ENCODE results near the gene CCNE1. TPM values are rescaled to one million over a fixed set of nuclear protein-coding genes. Genes with fewer than 3 reads are reported as not detected.

The CCNE1 gene
- total and polyA plus RNA-seq, 9 of the 15 experiments (the other 6 are each of a cell fraction or from before 2014, with no cell fraction given) = 6.2 to 41.0 (median 31.6) TPM

DNA sequence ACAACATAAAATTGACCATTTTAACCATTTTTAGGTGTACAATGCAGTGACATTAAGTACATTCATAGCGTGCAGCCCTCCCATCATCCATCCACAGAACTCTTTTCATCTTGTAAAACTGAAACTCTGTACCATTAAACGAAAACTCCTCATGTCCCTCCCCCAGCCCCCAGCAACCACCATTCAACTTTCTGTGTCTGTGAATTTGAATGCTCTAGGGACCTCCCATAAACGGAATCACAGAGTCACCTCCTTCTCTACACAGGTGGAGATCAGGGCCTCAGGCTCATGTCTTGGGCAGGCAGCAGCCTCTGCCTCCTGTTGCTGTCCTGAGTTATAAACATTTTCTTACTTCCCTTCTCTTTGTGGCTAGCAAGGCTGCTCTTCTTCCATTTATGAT is 7.3 kb upstream of the CCNE1 start:
- H3K79me2 ChIP-seq (ENCODE audit: control insufficient read depth, insufficient read depth, low read length) = no peaks in the 10 kb centered on the region
- no peaks in the 10 kb centered on the region for H3K36me3 ChIP-seq (ENCODE audit: control insufficient read depth, insufficient read depth, low read length)
- H3K4me1 ChIP-seq (replicated peaks in 1 of 2; ENCODE audit: control insufficient read depth in 2 of 2, insufficient read depth in 2 of 2, low read length in 2 of 2) = peaks cover 15% of the 10 kb centered on the region in 2 experiments; a peak in 3 of 5 replicates
- ATAC-seq (no peak), DNase-seq (ENCODE audit: extremely low read depth in 1 of 4, low spot score in 3 of 4) (no peak), FAIRE-seq (peak; percentile 49)
- ChIA-PET POLR2A (no interaction called here), CTCF (ENCODE audit: low intra/inter-chr PET ratio) (no interaction called here)
- no peak overlapping the region for H3K9ac ChIP-seq (ENCODE audit: insufficient read depth in 1 of 2, low read depth in 2 of 2, low read length in 2 of 2)
- no peaks in the 10 kb centered on the region for H3K27me3 ChIP-seq (ENCODE audit: control insufficient read depth in 2 of 2, insufficient read depth in 2 of 2, low read length in 2 of 2)
- in situ Hi-C loops (cut with MboI) (no loop called here), intact Hi-C loops (cut with micrococcal nuclease) (no loop called here)
- no peak for TF ChIP-seq RB1 (IDR thresholded peaks at IDR 0.05; ENCODE audit: low read depth)
- TF ChIP-seq CUX1 (CRISPR knock-in tag; IDR thresholded peaks at IDR 0.05) = no peak
- TF ChIP-seq, protein P1, sequence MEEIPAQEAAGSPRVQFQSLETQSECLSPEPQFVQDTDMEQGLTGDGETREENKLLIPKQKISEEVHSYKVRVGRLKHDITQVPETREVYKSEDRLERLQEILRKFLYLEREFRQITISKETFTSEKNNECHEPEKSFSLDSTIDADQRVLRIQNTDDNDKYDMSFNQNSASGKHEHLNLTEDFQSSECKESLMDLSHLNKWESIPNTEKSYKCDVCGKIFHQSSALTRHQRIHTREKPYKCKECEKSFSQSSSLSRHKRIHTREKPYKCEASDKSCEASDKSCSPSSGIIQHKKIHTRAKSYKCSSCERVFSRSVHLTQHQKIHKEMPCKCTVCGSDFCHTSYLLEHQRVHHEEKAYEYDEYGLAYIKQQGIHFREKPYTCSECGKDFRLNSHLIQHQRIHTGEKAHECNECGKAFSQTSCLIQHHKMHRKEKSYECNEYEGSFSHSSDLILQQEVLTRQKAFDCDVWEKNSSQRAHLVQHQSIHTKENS (CRISPR knock-in tag; IDR thresholded peaks at IDR 0.05) = no peak
- no peak for TF ChIP-seq KLF13 (tag; IDR thresholded peaks at IDR 0.05; ENCODE audit: borderline replicate concordance, low read depth)
- peak overlapping the region; percentile 47 for H2AFZ ChIP-seq (ENCODE audit: low read depth, low read length)
- no peaks in the 10 kb centered on the region for H3K9me3 ChIP-seq (replicated peaks; ENCODE audit: control insufficient read depth, insufficient read depth, low read depth, low read length)
- H3K27ac ChIP-seq (ENCODE audit: extremely low read depth, low read depth, low read length) = no peak overlapping the region
- H3K4me3 ChIP-seq = no peak overlapping the region
- H3K4me2 ChIP-seq (ENCODE audit: insufficient read depth, low read length) = no peak overlapping the region
- WGBS (ENCODE audit: insufficient coverage, low coverage, missing lambda C conversion rate) = 43% methylated on average over 3 of the region's 3 CpGs
- H4K20me1 ChIP-seq (replicated peaks; ENCODE audit: control insufficient read depth, insufficient read depth, low read length) = no peaks in the 10 kb centered on the region
- no TSS peak for BruUV-seq (replicated peaks)
- no peaks in the 10 kb centered on the region for H3K9me1 ChIP-seq (ENCODE audit: control insufficient read depth, insufficient read depth, low read length)
